HL-60 (cell line): Measurements from ENCODE around the gene NRAP.

Experiments used
- DNase-seq, 2 experiments: peaks; one replicate each; pipeline ENCODE4 v3.0.0-alpha.2; 2010 to 2020; ENCODE audit warnings: low read depth in 1 of 2, low spot score in 1 of 2
- H3K27ac ChIP-seq: fragments of 250-450 bp; sonication (Bioruptor Pico); replicated peaks from 2 replicates; pipeline ENCODE4 v1.5.1; 2020; ENCODE audit warnings: mild to moderate bottlenecking, moderate library complexity
- H3K27me3 ChIP-seq: fragments of 250-450 bp; sonication (Bioruptor Pico); 2 replicates; pipeline ENCODE4 v1.5.1; 2021; ENCODE audit warnings: mild to moderate bottlenecking, moderate library complexity; ENCODE audit not compliant: insufficient read depth, poor library complexity, severe bottlenecking
- H3K4me3 ChIP-seq: replicated peaks from 2 replicates; pipeline ENCODE4 v1.5.1; 2011; ENCODE audit warnings: mild to moderate bottlenecking, control low read depth, low read length; ENCODE audit not compliant: insufficient read depth
- GABPA ChIP-seq: IDR thresholded peaks from 2 replicates; pipeline ENCODE4 v1.6.1; 2012; ENCODE audit warnings: low read depth
- POLR2AphosphoS5 ChIP-seq: IDR thresholded peaks from 2 replicates; pipeline ENCODE4 v1.6.1; 2012; ENCODE audit warnings: low read depth
- SPI1 ChIP-seq: IDR thresholded peaks from 2 replicates; pipeline ENCODE4 v1.6.1; 2012; ENCODE audit warnings: low read depth, mild to moderate bottlenecking, borderline replicate concordance
- TF ChIP-seq, protein P1 (sequence below): IDR thresholded peaks from one replicate; pipeline ENCODE4 v1.5.1; 2011; ENCODE audit warnings: low read length, control low read depth, inconsistent platforms; ENCODE audit not compliant: insufficient read depth
- TF ChIP-seq, protein P2 (sequence below): IDR thresholded peaks from 2 replicates; pipeline ENCODE4 v1.6.1; 2012; ENCODE audit warnings: low read depth; ENCODE audit not compliant: insufficient replicate concordance

NRAP gene

DNA sequence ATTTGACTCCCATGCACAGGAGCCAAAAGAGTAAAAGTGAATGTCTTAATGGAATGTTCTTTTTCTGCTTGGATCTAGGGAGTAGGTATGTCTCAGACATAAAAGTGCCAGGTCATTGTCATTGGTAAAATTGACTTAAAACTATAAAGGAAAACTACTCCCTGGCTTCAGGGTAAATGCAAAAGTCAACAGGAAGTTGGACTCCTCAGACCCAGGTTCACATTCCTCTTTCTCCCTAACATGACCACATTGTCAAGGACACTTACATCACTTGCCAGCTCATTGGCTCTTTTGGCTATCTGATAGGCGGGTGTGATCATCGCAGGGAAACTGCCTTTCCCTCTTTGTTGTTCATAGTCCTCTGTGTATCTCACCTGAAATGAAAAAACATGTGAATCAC, 13.7 kb downstream of the NRAP start:
- no peak for DNase-seq
- H3K27me3 ChIP-seq, result no peaks in the 10 kb centered on the region
- H3K27ac ChIP-seq, result no peak overlapping the region
- TF ChIP-seq, protein P1, sequence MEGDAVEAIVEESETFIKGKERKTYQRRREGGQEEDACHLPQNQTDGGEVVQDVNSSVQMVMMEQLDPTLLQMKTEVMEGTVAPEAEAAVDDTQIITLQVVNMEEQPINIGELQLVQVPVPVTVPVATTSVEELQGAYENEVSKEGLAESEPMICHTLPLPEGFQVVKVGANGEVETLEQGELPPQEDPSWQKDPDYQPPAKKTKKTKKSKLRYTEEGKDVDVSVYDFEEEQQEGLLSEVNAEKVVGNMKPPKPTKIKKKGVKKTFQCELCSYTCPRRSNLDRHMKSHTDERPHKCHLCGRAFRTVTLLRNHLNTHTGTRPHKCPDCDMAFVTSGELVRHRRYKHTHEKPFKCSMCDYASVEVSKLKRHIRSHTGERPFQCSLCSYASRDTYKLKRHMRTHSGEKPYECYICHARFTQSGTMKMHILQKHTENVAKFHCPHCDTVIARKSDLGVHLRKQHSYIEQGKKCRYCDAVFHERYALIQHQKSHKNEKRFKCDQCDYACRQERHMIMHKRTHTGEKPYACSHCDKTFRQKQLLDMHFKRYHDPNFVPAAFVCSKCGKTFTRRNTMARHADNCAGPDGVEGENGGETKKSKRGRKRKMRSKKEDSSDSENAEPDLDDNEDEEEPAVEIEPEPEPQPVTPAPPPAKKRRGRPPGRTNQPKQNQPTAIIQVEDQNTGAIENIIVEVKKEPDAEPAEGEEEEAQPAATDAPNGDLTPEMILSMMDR, result no peak
- TF ChIP-seq, protein P2, sequence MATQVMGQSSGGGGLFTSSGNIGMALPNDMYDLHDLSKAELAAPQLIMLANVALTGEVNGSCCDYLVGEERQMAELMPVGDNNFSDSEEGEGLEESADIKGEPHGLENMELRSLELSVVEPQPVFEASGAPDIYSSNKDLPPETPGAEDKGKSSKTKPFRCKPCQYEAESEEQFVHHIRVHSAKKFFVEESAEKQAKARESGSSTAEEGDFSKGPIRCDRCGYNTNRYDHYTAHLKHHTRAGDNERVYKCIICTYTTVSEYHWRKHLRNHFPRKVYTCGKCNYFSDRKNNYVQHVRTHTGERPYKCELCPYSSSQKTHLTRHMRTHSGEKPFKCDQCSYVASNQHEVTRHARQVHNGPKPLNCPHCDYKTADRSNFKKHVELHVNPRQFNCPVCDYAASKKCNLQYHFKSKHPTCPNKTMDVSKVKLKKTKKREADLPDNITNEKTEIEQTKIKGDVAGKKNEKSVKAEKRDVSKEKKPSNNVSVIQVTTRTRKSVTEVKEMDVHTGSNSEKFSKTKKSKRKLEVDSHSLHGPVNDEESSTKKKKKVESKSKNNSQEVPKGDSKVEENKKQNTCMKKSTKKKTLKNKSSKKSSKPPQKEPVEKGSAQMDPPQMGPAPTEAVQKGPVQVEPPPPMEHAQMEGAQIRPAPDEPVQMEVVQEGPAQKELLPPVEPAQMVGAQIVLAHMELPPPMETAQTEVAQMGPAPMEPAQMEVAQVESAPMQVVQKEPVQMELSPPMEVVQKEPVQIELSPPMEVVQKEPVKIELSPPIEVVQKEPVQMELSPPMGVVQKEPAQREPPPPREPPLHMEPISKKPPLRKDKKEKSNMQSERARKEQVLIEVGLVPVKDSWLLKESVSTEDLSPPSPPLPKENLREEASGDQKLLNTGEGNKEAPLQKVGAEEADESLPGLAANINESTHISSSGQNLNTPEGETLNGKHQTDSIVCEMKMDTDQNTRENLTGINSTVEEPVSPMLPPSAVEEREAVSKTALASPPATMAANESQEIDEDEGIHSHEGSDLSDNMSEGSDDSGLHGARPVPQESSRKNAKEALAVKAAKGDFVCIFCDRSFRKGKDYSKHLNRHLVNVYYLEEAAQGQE, result no peak
- no peak for TF ChIP-seq GABPA
- H3K4me3 ChIP-seq, result no peak overlapping the region

DNA sequence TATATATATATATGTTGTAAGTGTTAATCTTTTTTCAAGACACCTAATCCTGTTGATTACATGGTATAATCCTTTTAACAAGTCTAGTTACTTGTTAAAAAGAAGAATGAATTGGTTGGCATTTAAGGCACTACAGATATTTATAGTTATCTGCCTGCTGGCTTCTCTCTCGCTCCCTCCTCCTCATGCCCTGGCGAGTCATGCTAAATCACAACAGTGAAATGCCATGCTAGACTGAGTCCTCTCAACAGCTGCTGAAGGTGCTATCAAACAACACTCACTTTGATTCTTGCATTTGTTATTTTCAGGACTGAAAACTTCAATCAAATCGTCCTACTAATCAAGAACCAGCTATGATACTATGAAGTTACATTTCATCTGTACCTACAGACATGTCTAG, 15.4 kb downstream of the NRAP start:
- Histone ChIP-seq H3K4me3 (no peak overlapping the region), H3K27ac (no peak overlapping the region), H3K27me3 (no peaks in the 10 kb centered on the region)
- TF ChIP-seq, protein P2, result no peak
- TF ChIP-seq GABPA (no peak), SPI1 (no peak), POLR2AphosphoS5 (no peak)
- TF ChIP-seq, protein P1, result no peak
- no peak for DNase-seq

DNA sequence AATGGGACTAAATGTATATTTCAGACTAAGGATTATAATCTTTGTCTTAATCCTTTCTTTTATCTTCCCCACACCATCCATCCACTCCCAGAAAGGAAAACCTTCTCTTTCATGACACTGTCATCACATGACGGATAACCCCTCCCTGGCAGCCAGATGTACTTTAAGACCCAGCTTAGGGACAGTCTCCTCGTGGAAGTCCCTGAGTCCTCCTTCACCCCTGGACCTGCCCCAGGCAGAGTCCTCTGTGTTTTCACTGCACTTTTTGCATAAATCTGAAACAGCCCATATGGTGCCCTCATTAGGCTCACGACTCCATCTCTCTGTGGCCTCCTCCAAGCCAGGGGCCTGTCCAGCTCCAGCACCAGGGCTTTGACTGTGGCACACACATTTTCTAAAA, 16.0 kb downstream of the NRAP start:
- Histone ChIP-seq H3K27me3 (no peaks in the 10 kb centered on the region), H3K27ac (no peak overlapping the region), H3K4me3 (no peak overlapping the region)
- TF ChIP-seq GABPA (no peak), POLR2AphosphoS5 (no peak), SPI1 (no peak)
- TF ChIP-seq, protein P1, result no peak
- no peak for DNase-seq

DNA sequence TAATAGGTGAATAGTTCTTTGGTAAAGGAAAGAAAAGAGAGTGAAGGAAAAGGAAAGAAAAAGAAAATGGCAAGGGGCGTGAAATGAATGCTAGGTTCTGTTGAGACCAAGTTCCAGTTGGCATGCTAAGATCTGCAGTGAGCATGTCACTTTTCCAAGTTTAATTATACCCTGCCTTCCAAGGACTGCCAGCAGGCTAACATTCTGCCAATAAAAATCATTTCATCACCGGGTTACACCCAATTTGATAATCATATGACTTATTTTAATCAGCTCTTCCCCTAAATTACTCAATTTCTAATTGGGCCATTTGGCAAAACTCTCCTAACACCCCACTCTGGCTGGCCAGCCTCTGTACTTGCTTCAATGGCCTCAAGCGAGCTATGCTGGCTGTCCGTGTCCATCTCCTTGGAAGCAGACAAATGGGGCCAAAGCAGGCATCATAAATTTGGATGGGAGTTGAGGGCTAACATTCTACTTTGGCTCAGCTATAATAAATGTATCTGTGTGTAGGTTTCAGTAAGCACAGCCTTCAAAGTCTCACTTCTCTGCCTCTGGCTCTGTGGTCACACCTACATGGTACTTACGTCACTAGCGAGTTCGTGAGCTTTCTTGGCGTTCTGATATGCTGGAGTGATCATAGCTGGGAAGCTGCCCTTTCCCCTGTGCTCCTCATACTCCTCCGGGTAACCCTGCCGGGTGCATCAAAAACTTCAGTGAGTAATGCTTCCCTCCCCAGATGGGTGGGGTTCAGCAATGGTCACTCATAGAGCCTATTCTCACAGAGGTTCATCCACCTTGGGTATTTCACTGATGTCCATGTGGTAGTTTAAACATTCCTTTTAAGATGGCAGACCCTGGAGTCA, 17.3 kb downstream of the NRAP start:
- TF ChIP-seq POLR2AphosphoS5, result no peak
- TF ChIP-seq SPI1, result no peak
- TF ChIP-seq, protein P2, result no peak
- TF ChIP-seq, protein P1, result no peak
- TF ChIP-seq GABPA, result no peak
- H3K4me3 ChIP-seq, result no peak overlapping the region
- DNase-seq, result no peak

More for the DNA sequence above, 17.3 kb downstream of the NRAP start:
- Histone ChIP-seq H3K27me3 (no peaks in the 10 kb centered on the region), H3K27ac (no peak overlapping the region)
